ENCODE measurements around the gene HCFC1.
A peak's percentile ranks its signal among the peaks of the same experiment; 100 is the strongest.
"Not testable (repeated sequence)": the region's sequence is repeated elsewhere in the genome, so short reads cannot be mapped to it uniquely, and the experiment has no call there.

The HCFC1 gene

DNA sequence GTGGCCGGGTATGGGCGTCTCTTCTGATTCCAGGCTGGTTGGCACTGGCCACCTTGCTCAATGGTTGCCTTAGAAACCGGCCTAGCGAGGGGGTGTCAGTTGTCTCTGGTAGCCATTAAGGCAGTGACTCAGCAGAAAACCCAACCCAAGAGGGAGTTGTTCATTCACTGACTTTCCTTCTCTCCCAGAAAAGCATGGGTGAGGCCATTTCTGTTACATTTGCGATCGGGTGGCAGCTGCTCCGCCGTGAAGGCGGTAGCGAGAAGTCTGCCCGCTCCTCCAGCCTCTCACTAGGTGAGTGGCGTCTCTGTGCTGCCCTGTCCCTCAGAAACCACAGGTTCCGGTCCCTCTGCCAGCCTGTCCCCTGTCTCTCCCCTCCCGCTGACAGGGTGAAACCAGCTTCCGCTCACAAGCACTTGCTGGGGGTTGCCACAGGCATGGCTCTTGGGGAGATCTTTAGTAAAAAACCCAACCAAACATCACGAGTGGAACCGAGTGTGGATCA lies 30.6 kb upstream of the HCFC1 start:
- TF ChIP-seq, protein P1, sequence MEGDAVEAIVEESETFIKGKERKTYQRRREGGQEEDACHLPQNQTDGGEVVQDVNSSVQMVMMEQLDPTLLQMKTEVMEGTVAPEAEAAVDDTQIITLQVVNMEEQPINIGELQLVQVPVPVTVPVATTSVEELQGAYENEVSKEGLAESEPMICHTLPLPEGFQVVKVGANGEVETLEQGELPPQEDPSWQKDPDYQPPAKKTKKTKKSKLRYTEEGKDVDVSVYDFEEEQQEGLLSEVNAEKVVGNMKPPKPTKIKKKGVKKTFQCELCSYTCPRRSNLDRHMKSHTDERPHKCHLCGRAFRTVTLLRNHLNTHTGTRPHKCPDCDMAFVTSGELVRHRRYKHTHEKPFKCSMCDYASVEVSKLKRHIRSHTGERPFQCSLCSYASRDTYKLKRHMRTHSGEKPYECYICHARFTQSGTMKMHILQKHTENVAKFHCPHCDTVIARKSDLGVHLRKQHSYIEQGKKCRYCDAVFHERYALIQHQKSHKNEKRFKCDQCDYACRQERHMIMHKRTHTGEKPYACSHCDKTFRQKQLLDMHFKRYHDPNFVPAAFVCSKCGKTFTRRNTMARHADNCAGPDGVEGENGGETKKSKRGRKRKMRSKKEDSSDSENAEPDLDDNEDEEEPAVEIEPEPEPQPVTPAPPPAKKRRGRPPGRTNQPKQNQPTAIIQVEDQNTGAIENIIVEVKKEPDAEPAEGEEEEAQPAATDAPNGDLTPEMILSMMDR (IDR thresholded peaks at IDR 0.05; ENCODE audit: low read depth, low read length), result no peak
- peak; percentile 75 for DNase-seq (ENCODE audit: extremely low read depth, low read depth)

DNA sequence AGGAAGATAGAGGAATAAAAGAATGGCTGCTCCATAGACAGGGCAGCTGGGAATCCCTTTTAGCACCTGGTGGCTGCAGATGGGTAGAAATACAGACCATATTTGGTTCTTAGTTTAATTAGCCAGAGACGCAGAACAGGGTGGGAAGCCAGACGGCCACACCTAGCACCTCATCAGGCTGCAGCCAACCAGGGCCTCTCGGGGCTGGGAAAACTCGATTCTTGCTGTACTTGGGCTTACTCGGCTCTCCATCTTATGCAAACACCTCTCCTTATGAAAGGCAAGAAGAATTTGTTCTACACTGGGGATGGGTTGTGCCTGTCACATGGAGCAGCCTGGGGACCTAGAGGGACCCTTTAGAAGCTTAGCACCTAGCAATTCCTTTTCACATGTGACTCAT lies 28.4 kb upstream of the HCFC1 start:
- no peak for DNase-seq (ENCODE audit: extremely low read depth, low read depth)
- TF ChIP-seq, protein P1 (IDR thresholded peaks at IDR 0.05; ENCODE audit: low read depth, low read length), result no peak

DNA sequence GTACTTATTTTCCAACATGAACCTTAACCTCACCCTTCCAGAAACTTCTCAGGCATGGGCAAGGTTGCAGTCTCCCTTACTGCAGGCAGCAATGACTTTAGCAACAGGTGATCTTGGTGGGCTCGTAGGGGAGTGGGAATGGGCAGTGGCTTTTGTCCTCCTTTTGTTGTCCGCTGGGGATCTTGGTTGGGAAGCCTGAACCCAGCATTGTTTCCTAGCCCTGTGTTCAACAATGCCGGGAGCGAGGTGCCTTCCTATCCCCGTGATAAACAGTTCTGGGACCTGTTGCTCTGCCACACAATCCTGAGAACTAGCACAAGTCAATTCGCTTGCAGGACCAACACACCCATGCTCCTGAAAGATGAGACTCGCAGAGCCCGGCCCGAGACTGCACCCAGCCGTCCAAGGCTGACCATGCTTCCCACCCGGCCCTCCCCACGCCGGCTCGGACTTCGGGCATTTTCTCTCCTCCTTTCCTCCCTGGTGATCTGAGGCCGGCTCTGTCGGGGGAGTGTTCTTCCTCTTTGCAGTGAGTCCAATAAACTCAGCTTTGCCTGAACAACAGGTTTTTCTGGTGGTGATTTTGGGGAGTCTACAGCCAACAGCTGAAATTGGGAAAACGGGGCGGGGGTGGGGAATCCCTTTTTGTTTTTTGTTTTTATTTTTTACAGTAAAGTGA lies 27.9 kb upstream of the HCFC1 start:
- TF ChIP-seq, protein P1 (IDR thresholded peaks at IDR 0.05; ENCODE audit: low read depth, low read length), result no peak
- no peak for DNase-seq (ENCODE audit: extremely low read depth, low read depth)

DNA sequence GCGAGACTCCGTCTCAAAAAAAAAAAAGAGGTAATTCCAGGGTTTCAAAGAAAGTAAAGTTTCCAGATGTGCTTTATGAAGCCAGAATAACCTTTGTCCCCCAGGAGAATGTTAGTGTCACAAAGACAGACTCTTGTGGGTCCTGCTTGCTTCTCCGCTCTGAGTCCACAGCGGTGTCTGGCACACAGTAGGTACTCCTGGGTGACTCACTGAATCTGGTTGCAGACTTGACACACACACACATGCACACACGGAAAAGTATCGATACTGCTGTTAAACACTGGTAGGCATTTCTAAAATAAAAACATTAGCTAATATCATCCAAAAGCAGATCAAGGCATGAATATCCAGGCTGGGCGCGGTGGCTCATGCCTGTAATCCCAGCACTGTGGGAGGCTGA lies 23.9 kb upstream of the HCFC1 start:
- no peak for DNase-seq (ENCODE audit: extremely low read depth, low read depth)
- TF ChIP-seq, protein P1 (IDR thresholded peaks at IDR 0.05; ENCODE audit: low read depth, low read length), result no peak

DNA sequence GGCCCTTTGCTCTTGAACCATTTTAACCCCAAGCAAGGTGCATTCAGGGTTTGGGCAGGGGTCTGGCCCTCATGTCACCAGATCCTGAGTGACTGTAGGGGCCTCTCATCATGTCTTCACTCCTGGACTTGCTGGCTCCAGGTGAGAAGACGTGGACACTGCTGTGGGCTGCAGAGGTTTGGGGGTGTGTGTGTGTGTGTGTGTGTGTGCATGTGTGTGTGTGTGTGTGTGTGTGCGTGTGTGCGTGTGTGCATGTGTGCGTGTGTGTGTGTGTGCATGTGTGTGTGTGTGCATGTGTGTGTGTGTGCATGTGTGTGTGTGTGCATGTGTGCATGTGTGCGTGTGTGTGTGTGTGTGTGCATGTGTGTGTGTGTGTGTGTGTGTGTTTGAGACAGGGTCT lies 22.8 kb upstream of the HCFC1 start:
- not testable (repeated sequence) for DNase-seq (ENCODE audit: extremely low read depth, low read depth)

DNA sequence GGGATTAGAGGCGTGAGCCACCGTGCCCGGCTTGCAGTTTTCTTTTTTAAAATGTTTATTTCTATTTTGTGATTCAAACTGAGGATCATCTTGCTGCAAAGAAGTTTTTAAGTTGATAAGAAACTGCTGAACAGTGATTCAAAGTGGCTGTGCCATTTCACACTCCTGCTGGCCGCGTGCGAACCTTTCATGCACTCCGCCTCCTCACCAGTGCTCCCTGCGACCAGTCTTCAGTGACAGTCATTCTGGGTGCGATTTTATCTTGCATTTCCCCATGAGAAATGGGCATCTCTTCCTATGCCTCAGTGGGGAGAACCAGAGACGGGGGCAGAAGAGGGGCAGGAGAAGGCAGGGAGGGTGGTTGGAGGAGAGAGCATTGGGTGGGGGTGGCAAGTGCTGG lies 22.4 kb upstream of the HCFC1 start:
- TF ChIP-seq, protein P1 (IDR thresholded peaks at IDR 0.05; ENCODE audit: low read depth, low read length), result no peak

DNA sequence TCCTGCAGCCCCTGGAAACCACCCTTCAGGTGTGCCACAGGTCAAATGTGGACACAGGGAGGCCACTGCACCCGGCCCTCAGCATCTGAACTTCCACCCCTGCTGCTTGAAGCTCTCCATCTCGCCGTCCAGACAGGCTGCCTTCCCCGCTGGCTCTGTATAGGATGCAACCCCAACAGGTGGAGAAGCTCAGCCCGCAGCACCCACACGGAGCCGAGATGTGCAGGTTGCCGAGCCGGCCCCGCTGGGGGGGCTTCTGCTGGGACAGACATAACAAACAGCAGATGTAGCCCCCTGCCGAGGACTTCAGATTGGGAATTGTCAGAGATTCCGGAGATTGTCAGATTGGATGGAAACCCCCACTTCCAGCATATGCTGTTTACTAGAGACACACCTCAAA lies 21.5 kb upstream of the HCFC1 start:
- DNase-seq (ENCODE audit: extremely low read depth, low read depth), result no peak
- TF ChIP-seq, protein P1 (IDR thresholded peaks at IDR 0.05; ENCODE audit: low read depth, low read length), result no peak

More for the DNA sequence above, 22.4 kb upstream of the HCFC1 start:
- no peak for DNase-seq (ENCODE audit: extremely low read depth, low read depth)

DNA sequence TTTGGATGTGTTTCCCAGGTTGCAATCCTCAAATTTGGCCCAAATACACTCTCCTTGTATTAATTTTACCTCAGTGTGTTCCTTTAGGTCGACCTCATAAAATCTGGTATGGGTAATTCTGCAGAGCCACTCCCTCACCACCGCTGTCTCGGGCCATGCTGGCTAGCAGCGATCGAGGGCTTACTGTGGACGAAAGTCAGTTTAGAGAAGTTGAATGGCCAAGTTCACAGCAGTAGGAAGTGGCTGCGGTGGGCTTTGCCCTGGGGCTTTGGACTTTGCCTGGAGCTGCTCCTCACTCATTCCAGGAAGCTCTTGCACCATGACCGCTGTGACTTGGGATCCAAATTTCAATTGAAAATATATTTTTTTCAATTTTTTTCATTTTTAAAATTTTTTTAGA lies 20.6 kb upstream of the HCFC1 start:
- no peak for DNase-seq (ENCODE audit: extremely low read depth, low read depth)
- TF ChIP-seq, protein P1 (IDR thresholded peaks at IDR 0.05; ENCODE audit: low read depth, low read length), result no peak

All from AG09319 (cell line).